GM18502 (cell line): ENCODE data around the gene PIM1.

Source experiments
- ATAC-seq: cut with Tn5 transposase; IDR thresholded peaks from one replicate; pipeline ENCODE4 v1.9.1; 2021; ENCODE audit warnings: mild to moderate bottlenecking; ENCODE audit not compliant: unreplicated experiment, poor library complexity

The PIM1 gene

DNA sequence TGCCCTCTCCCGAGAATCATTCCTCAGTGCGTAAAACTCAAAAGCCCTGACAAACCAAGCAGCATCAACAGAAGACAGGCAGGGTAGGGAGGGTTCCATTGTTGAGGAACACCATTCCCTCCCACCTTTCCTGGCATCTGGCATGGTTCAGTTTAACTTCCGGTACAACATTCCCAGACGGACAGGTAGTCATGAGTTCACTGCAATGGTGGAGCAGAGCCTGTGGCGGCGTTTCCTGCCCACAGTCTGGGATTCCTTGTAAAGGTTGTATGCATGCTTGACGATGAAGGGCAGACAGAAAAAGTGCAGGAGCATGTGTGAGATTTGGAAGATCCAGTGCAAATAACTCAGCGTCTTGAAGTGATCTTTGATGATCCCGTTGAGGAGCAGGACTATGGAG is 42.3 kb downstream of the PIM1 start:
- no peak for ATAC-seq

DNA sequence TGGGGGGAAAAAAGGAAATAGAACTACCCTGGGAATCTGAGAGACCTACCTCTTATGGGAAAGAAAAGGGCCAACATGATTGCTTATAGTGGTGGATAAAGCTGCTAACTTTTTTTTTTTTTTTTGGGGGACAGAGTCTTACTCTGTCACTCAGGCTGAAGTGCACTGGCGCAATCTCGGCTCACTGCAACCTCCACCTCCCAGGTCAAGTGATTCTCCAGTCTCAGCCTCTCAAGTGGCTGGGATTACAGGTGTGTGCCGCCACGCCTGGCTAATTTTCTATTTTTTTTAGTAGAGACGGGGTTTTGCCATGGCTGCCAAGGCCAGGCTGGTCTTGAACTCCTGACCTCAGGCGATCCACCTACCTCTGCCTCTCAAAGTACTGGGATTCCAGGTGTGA is 48.1 kb downstream of the PIM1 start:
- ATAC-seq = no peak

DNA sequence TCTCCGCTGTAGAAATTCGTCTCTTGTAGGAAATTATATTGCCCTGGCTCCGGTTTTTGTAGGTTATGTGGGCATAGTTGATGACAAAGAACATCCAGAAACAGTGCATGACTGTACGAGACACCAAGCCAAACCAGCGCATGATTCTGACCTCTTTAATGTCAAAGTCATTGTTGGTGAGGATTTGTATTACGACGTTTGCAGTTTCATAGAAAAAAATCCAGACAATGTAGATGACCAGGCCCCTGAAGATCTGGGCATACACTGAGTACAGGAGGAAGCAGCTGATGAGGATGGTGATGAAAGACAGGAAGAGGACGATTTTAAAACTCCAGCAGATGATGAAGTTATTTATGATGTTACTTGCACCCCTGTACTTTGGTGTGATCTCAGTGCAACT is 48.6 kb downstream of the PIM1 start:
- no peak for ATAC-seq

DNA sequence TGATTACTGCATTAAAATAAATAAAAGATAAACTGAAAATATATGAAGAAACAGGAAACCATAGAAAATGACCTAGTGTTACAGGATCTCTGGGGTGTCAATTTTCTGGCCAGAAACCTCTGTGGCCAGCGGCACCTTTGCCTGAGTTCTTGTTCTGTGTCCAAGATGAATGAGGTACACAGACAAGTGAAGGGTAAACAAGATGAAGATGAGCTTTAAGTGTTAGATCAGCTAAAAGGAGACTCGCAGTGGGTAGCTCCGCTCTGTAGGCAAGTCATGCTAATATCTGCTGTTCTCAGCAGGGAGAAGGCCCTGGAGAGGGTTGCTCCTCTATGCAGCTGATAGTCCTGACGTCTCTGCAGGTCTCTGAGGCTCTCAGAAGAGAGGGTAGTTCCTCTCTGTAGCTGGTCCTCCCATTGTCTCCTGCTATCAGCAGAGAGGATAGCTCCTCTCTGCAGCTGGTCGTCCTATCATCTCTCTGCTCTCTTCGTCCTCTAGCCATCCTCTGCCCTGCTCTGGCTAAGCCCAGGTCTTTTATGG is 51.7 kb downstream of the PIM1 start:
- peak; percentile 12 for ATAC-seq

DNA sequence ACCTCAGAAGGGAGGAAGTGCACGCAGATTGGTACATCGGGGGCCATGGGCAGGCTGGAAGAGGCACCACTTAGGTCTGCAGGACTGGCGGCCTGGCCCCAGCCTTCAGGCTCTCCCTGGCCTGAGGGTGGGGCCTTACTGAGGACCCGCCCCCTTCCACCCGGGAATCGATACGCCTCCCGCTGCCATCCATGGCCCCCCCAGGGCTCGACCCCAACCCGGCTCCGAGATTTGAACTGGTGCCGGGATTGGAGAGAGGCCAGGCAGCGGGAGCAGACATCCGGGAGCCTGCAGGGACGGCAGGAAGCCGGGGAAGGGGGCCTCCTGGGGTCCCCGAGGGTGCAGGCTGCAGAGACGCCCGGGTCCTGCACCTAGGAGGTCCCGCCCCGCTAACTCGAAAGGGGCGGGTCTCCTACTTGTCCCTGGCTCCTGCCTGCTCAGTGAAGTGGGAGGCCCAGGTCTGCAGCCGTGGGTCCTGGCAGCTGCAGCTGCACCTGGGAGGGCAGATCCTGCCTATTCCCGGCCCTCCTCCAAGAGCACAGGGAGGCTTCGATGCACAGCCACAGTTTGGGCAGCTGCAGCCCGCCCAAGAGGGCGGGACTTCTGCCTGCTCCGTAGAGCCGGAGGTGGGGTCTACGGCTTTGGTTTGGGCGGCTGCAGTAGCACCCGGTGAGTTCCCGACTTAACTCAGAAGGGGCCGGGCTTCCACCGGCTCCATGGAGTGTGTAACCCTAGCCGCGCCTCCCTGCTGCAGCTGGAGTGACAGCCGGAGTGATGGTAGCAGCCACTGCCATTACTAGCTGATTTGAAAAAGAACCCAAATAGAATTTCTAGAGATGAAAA is 52.4 kb downstream of the PIM1 start:
- peak; percentile 90 for ATAC-seq

DNA sequence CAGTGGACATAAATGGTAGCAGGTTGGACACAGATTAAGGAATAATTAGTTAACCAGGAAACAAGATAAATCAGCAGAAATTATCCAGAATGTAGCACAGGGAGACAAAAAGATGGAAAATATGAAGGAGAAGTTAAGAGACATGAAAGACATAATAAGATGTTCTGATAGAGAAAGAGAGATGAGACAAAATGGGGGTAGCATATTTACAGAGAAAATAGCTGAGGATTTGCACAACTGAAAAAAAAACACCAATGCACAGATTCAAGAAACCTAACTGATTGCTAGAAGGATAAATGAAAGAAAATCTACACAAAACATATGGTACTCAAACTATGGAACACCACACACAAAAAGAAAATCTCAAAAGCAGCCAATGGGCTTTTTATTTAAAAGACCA is 53.0 kb downstream of the PIM1 start:
- no peak for ATAC-seq
